GM18907 (cell line): ENCODE data around the gene C2CD2.
A peak's percentile ranks its signal among the peaks of the same experiment; 100 is the strongest.
"Not testable (repeated sequence)": the region's sequence is repeated elsewhere in the genome, so short reads cannot be mapped to it uniquely, and the experiment has no call there.

Experiments
- ATAC-seq: cut with Tn5 transposase; IDR thresholded peaks from one replicate; pipeline ENCODE4 v1.9.1; 2021; ENCODE audit warnings: mild to moderate bottlenecking, moderate library complexity; ENCODE audit not compliant: unreplicated experiment

The C2CD2 gene

DNA sequence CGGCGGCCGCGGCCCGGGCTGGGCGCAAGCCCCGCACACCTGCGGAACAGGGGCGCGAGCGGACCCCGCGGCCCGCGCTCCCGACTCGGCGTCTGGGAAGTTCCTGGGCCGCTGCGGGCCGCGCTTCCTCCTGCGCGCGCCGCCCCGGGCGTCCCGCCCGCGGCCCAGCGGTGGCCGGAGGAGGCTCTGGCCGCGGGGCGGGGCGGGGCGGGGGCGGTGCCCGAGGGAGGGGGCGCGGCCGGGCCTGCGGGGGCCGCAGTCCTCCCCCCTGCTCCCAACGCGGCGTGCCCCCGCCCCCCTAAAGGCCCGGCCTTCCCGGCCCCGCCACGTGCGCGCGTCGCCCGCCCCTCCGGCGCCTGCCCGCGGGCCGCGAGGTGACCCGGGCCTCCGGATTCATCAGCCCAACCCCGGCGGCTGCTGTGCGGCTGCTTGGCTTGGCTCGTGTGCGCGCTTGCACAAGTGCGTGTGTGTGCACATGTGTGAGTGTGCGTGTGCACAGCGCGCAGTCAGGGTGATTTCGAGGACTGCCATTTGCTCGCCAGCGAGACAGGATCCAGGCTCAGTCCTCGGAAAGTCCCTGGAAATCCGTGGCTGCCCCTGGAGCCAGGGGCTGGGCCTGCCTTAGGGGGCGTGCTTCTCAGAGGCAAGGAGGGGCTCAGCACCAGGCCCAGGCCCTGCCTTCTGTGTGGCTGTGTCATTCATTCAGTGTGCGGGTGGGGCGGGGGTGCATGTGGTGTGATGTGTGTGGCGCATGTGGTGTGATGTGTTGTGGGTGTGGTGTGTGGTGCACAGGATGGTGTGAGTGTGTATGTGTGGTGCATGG lies at the start of gene C2CD2:
TSS of gene C2CD2 (minus strand) at position 188 of the 823 bp plus-strand sequence. CDS start 370 bp downstream, outside the sequence.
- ATAC-seq = peak; percentile 54

DNA sequence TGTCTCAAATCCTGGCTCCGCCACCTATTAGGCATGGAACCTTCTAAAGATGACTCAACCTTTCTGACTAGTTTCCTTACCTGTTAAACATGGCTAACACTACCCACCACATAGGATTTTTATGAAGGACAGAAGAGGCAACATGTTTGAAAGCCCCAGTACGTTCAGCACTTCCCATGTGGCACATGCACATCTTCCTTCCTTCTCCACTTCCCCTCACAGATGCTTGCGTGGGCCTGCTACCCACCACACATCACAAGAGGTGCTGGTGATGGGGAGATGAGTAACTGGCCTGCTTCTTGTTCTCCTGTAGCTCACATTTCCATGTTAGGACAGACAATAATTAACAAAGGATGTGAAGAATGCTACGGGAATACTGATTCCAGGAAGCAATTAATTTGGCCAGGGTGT lies 49.2 kb upstream of the C2CD2 start:
- ATAC-seq = no peak

DNA sequence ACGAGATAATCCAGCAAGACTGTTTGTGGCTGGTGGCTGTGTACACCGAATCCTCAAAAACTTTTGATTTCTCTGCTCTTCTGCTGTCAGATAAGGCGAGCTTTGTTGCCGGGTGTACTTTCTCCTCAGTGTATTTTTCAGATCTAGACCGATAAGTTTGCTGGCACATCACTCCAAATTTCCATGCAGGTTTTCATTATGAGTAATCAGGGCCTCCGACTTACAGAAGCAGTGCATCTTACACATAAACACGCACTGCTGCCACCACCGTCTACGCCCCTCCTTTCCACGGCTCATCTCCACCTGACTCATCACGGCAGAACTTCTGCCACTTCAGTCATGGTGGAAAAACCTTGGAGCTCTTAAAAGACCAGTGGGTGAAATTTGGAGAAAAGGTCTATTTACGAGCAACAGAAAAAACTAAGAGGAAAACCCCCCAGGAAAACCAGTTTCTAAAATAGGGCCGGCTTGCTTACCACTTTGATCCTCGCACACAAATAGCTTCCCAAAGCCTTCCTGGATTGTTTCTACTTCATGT lies 48.7 kb upstream of the C2CD2 start:
- ATAC-seq = peak; percentile 71

DNA sequence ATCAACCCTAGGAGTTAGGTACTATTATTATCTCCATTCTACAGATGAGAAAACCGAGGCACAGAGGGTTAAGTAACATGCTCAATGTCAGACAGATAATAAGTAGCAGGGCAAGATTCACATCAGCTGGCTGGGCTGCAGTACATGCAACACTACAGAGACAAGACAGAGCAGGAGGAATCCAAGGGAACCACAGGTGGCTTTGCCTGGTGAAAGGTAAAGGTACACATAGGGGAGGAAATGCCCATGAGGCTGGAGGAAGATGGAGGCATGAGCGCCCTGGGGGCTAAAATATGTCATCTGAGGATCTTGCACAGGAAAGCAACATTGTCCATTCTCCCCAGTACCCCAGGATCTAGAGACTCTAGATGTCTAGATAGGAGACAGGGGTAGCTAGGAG lies 48.0 kb upstream of the C2CD2 start:
- ATAC-seq = no peak

DNA sequence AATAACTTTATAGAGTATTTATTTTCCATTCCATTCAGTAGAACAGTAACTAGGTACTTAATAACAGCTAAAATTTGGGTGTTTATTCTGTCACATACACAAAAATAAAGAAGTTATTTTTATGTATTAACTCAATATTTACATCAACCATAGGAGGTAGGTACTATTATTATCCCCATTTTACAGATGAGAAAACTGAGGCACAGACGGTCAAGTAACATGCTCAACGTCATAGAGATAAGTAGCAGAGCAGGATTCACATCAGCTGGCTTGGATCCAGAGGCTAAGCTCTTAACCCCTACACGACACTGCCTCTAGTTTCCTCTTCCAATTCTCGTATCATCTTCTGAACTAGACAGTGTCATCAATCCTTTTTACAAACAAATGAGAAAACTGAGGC lies 47.1 kb upstream of the C2CD2 start:
- no peak for ATAC-seq

DNA sequence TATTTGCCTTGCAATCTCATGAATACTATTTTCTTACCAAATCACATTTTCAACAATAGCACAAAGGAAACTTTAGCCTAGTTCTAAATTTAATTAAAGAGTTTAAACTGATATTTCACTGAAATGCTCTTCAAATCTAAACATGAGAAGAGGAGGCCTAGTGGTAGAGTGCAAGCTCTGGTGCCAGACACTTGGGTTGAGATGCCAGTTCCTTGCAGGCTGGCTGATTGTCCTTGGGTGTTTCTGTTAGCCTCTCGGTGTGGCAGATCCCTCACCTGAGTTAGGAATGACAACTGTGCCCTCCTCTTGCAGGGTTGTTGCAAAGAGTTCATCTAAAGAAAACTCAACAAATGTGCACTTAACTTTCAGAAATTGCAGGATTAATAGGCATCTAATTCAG lies 43.8 kb upstream of the C2CD2 start:
- no peak for ATAC-seq

DNA sequence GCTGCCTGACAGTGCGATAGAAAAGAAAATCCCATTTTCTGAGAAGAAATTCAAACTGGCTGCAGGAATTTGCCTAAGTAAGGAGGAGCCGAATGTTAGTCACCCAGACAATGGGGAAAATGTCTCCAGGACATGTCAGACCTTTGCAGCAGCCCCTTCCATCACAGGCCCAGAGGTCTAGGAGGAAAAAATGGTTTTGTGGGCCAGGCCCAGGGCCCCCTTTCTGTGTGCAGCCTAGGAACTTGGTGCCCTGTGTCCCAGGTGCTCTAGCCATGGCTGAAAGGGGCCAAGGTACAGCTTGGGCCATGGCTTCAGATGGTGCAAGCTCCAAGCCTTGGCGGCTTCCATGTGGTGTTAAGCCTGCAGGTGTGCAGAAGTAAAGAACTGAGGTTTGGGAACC lies 41.8 kb upstream of the C2CD2 start:
- ATAC-seq = no peak

DNA sequence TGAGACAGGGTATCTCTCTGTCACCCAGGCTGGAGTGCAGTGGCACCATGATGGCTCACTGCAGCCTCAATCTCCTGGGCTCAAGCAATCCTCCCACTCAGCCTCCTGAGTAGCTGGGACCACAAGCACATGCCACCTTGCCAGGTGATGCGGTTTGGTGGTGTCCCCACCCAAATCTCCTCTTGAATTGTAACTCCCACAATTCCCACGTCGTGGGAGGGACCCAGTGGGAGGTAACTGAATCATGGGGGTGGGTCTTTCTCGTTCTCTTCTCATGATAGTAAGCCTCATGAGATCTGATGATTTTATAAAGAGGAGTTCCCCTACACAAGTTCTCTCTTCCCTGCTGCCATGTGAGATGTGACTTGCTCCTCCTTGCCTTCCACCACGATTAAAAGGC lies 40.8 kb upstream of the C2CD2 start:
- not testable (repeated sequence) for ATAC-seq

DNA sequence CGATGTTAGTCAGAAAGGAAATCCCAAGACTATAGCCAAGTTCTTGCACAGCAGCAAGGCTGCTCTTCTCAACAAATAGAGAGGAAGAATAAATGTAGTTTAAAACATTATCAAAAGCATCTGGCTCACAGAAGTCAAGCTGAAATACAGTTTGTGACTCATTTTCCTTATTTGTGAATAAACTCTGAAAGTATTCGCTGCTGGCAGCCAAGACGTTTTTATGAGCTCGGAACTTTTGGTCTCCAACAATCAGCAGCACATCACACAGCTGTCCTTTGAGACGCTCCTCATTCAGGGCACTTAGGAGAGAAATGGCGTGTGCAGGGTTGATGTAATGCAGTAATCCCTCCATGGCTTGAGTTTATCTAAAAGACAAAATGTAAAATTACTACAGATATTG lies 39.9 kb upstream of the C2CD2 start:
- no peak for ATAC-seq

DNA sequence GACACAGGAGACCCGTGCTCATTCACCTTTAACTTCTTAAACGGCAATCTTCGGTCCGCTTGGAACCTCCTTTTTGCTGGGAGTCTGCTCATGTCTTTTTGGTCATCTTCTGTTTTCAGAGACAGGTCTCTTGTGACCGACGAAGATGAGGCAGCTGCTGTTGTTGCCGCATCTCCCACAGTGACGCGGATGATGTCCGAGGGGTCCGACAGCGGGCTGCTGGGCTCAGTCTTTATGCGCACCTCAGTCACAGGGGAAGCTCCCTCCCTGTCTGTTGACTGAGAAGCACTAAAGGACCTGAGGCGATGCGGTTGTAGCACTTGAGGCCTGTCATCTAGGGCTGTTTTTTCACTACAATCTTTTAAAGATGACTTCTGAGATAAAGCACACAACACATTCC lies 38.8 kb upstream of the C2CD2 start:
- ATAC-seq = no peak

DNA sequence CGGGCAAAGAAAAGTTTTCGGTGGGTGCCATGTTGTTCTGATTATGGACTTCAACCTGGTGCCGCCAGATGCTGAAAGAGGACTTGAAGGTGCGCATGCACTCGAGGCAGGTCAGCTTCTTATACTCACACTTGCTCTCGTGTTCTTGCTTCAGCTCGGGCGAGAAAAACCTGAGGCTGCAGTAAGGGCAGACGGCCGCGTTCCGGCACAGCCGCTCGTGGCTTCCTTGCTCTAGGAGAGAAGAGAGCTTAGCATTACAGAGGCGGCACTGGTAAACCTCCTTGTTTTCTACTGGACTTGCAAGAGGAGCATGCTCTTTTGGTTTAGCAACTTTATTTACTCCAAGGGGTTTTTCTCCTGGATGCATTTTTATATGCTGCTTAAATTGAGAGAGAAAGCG lies 37.8 kb upstream of the C2CD2 start:
- ATAC-seq = no peak

DNA sequence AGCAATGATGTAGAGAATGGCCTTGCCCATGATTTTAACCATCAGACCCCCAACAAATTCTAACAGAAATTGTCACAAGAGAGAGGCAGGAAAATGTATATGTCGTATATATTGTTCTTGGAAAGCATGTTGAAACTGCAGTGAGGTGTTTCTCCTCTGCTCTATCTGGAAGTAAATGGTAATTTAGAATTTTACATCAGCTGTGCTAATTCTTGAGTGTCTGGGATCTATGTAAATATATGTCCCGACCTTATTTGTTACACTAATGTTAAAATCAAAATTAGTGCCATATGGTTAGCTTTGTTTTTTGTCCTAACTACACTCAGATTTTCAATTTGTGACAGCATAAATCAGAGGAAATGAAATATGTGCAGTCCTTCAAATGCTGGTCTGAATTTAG lies 35.9 kb upstream of the C2CD2 start:
- no peak for ATAC-seq

DNA sequence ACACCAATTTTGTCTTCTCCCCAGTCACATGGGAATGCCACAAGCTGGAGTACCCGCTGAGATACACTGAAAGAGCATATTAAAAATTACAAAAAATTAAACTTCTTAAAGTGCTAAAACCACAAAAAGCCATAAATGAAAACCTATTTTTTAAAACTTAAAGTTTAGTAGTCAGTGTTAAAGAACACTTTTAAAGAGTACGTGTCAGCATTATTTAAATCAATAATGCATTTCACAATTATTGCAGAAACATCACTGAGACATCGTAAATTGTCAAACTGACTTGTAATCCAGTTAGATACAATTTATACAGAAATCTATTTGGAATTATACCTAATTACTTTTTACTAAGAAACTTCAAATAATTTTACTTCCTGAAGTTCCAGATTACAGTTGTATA lies 33.5 kb upstream of the C2CD2 start:
- ATAC-seq = no peak

DNA sequence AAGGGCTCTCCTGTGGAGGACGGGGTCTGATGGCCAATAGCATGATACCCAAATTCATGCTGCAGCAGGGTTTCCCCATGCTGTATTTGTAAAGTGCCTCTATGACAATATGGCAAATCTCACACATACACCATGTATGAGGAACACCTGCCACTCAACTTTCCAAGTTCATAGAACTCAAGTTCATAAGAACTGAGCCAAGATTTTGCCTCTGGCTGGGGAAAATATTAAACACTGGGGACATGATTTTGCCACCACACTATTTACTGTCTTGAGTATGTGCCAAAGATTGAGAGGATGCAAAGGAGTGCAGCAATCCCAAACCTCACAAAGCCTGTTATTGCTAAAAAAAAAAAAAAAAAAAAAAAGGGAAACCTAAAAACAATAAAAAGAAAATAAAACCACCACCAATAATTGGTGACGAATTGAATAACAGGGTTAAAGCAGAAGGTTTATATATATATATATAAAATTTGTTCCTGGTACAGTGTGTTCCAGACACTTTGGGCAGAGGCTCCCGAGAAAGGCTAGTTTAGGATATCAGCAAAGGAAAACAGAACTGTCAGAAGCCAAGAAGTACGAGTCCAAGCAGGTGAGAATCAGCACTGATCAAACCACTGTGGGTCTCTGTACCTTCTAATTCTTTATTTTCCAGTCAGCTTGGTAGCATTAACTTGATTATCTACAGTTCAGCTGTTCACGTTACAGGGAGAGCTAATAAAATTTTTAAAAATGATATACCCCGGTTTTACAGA lies 32.0 kb upstream of the C2CD2 start:
- ATAC-seq = no peak

DNA sequence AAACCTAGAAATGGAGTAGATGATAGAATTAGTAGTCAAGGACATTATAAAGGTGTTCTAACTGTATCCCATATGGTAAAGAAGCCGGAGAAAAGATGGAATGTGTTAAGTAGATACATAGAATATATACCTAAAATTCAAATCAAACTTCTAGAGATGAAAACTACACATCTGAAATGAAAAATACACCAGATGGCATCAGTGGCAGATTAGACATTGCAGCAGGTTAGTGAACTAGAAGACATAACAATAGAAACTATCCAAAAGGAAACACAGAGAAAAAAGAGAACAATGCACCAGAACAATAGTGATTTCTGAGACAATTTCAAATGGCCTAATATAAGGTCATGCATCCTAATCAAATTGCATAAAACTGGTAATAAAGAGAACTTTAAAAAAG lies 29.4 kb upstream of the C2CD2 start:
- no peak for ATAC-seq

DNA sequence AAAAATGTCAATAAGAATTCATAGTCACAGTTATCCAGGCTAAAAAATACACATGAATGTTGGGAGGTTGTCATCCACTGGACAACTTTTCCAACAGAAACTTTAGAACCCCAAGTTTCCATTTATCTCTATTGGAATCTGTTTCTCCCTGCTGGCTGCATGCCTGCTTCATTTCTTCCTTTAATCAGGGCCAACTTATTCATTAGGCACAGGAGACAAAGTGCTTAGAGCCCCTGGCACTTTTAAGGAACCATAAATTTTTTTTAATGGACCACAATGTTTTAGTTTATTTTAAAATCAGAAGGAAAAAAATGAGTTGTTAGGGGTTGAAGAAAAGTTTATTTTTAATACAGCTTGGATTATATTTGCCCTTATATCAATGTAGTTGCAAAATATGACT lies 26.7 kb upstream of the C2CD2 start:
- ATAC-seq = no peak

DNA sequence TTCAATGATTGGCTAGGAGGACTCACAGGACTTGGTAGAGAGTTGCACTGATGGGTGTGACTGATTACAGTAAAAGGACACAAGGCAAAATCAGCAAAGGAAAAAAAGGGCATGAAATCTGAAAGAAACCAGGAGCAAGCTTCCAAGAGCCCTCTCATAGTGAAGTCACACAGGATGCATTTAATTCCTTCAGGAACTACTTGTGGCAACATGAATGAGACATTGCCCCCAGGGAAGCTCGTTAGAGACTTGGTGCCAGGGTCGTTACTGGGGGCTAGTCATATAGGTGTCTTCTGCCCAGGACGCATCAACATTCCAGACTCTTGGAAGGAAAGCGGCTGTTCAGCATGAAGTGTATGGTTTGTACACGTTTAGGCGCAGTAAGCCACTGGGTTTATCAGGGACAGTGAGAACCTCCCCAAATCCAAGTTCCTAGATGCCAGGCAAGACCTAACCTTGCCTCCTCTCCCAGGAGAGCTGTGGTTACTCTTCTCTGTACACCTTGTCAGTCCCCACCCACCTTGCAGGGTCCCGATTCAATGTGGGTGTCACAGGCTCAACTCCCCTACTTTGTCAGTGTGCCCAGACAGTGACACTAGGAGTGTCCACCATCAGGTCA lies 26.0 kb upstream of the C2CD2 start:
- no peak for ATAC-seq

DNA sequence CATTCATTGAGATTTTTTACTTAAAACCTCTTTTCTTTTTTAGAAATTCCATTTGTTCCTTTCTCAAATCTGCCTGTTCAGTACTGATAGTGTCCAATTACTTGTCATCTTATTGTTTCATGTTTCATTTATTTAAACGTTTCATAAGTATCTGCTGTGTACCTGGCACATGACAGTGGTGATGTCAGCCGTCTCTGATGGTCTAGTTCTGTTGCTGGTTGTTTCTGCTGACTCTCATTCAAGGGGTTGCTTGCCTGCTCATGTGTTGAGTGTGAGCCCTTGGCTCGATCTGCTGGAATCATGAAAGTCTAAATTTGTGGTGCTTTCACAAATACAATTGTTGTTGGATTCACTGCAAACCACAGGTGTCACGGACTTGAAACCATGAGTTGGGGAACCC lies 25.5 kb upstream of the C2CD2 start:
- no peak for ATAC-seq

DNA sequence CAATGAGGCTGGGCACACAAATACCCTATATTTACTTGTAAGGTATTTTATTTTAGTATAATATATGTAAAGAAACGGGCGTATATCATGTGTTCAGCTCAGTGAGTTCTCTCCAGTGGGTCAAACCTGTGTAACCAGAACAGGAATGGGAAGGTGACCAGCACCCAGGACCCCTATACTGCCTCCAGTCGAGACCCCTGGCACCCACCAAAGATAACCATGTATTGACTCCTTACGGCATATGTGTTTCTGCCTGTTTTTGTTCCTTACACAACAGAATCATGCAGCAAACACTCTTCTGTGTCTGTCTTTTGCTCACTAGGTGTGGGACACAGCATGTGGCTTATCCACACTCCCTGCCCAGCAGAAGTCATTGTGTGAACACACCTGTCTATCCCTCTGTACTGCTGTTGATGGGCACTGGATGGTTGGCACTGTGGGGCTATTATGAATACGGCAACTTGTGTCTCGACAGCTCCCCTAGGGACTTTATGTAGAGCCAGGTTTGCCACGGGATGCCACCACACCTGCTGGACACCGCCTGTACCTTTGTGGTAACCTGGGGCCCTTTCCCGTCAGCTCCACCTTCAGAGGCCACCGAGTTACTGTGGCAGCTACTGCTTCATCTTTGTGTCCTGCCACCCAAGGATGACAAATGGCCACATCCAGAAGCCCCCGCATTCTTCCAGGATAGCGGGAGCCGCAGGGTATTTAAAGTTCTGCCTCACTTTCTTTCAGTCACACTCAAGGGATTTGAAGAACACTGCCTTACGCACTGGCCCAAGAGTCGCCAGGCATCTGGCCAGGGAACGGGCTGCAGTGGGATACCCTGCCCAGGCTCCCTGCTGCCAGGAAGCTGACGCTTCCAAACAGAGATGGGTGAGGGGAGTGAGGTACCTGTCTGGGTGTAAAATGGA lies 23.5 kb upstream of the C2CD2 start:
- no peak for ATAC-seq

DNA sequence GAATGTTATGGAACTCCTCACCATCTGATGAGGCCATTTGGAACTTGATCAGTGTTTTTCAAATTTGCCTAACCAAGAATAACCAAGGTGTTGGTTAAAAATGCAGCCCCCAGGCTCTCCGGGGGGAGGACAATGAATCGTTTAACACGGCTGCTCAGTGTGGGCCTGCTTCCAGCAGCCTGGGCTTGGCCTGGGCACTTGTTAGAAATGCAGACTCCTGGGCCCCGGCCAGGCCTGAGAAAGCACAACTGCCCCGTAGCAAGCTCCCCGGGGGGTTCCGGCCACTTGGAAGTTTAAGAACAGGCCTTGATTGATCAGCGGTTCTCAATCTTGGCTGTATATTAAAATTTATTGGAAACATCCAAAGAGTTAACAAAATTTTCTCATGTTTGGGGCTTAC lies 22.8 kb upstream of the C2CD2 start:
- no peak for ATAC-seq
